ENCODE data around the gene RFWD3. TPM values are rescaled to one million over a fixed set of nuclear protein-coding genes. Genes with fewer than 3 reads are reported as not detected.
"Not testable (repeated sequence)": the region's sequence is repeated elsewhere in the genome, so short reads cannot be mapped to it uniquely, and the experiment has no call there.

RFWD3 gene
- total RNA-seq, 3 donors from 2014 or later (not counting 1 experiment from before 2014, with no cell fraction given) = 41.1 to 53.4 (median 47.5) TPM

- ATAC-seq = no peak
- H3K36me3 Mint-ChIP-seq = peaks cover 27% of the 10 kb centered on the region
- H3K27ac Mint-ChIP-seq = peak overlapping the region; percentile 16 to 33
Measured at GRCh38 chr16:74659041-74659440, 7.6 kb downstream of the RFWD3 start.

GRCh38 chr16:74657870-74658642, 8.6 kb downstream of the RFWD3 start:
- no peaks in the 10 kb centered on the region for H3K27me3 ChIP-seq (ENCODE audit: control insufficient read depth, insufficient read depth, low read length)
- peaks cover 58 to 73% of the 10 kb centered on the region in 2 donors for H3K4me1 Mint-ChIP-seq
- H3K9me3 ChIP-seq (ENCODE audit: control insufficient read depth, insufficient read depth, low read length) = no peaks in the 10 kb centered on the region
- peak overlapping the region; percentile 41 to 55 for H3K27ac Mint-ChIP-seq
- no peaks in the 10 kb centered on the region for H3K9me3 Mint-ChIP-seq
- no peaks in the 10 kb centered on the region for H3K27me3 Mint-ChIP-seq (ENCODE audit: low read depth in 2 of 2)
- DNase-seq = no peak
- intact Hi-C loops (cut with micrococcal nuclease) = no loop called here
- TF ChIP-seq, protein P1, sequence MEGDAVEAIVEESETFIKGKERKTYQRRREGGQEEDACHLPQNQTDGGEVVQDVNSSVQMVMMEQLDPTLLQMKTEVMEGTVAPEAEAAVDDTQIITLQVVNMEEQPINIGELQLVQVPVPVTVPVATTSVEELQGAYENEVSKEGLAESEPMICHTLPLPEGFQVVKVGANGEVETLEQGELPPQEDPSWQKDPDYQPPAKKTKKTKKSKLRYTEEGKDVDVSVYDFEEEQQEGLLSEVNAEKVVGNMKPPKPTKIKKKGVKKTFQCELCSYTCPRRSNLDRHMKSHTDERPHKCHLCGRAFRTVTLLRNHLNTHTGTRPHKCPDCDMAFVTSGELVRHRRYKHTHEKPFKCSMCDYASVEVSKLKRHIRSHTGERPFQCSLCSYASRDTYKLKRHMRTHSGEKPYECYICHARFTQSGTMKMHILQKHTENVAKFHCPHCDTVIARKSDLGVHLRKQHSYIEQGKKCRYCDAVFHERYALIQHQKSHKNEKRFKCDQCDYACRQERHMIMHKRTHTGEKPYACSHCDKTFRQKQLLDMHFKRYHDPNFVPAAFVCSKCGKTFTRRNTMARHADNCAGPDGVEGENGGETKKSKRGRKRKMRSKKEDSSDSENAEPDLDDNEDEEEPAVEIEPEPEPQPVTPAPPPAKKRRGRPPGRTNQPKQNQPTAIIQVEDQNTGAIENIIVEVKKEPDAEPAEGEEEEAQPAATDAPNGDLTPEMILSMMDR (IDR thresholded peaks at IDR 0.05) = no peak
- peaks cover 17% of the 10 kb centered on the region for H3K36me3 Mint-ChIP-seq
- ATAC-seq = no peak
- no peak overlapping the region for H3K4me3 ChIP-seq (ENCODE audit: low read length)
- no peak overlapping the region for H3K27ac ChIP-seq (ENCODE audit: low read length)
- 100% methylated on average over 3 of the region's 5 CpGs for WGBS (ENCODE audit: insufficient coverage)
- H3K36me3 ChIP-seq (ENCODE audit: control insufficient read depth, insufficient read depth, low read length) = peaks cover 57% of the 10 kb centered on the region
- H3K4me1 ChIP-seq (ENCODE audit: control insufficient read depth, insufficient read depth, low read length) = peaks cover 17% of the 10 kb centered on the region
- H3K4me3 Mint-ChIP-seq = no peak overlapping the region

More at GRCh38 chr16:74659041-74659440, 7.6 kb downstream of the RFWD3 start:
- no peaks in the 10 kb centered on the region for H3K27me3 ChIP-seq (ENCODE audit: control insufficient read depth, insufficient read depth, low read length)
- DNase-seq = no peak
- TF ChIP-seq, protein P1 (IDR thresholded peaks at IDR 0.05) = no peak
- H3K4me3 ChIP-seq (ENCODE audit: low read length) = no peak overlapping the region
- Mint-ChIP-seq H3K4me3 (no peak overlapping the region), H3K9me3 (no peaks in the 10 kb centered on the region), H3K27me3 (ENCODE audit: low read depth in 2 of 2) (no peaks in the 10 kb centered on the region), H3K4me1 (peaks cover 55 to 72% of the 10 kb centered on the region in 2 donors)
- no peak overlapping the region for H3K27ac ChIP-seq (ENCODE audit: low read length)
- peaks cover 62% of the 10 kb centered on the region for H3K36me3 ChIP-seq (ENCODE audit: control insufficient read depth, insufficient read depth, low read length)
- WGBS (ENCODE audit: insufficient coverage) = 95% methylated on average over 2 of the region's 2 CpGs
- no peaks in the 10 kb centered on the region for H3K9me3 ChIP-seq (ENCODE audit: control insufficient read depth, insufficient read depth, low read length)
- H3K4me1 ChIP-seq (ENCODE audit: control insufficient read depth, insufficient read depth, low read length) = peaks cover 17% of the 10 kb centered on the region
- intact Hi-C loops (cut with micrococcal nuclease) = no loop called here

GRCh38 chr16:74654536-74655050, 12.1 kb downstream of the RFWD3 start:
- no peak overlapping the region for H3K27ac ChIP-seq (ENCODE audit: low read length)

DNA sequence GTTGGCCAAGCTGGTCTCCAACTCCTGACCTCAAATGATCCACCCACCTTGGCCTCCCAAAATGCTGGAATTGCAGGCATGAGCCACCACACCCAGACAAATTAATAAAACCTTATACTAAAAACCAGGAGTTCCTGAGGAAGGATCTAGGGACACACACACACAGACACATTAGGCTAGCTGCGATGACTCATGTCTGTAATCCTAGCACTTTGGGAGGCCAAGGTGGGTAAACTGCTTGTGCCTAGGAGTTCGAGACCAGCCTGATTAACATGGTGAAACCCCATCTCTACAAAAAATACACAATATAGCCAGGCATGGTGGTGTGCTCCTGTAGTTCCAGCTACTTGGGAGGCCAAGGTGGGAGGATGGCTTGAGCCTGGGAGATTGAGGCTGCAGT, 13.8 kb downstream of the RFWD3 start:
- H3K4me3 ChIP-seq (ENCODE audit: low read length); H3K27me3 ChIP-seq (ENCODE audit: control insufficient read depth, insufficient read depth, low read length); H3K4me1 ChIP-seq (ENCODE audit: control insufficient read depth, insufficient read depth, low read length); ATAC-seq; H3K27me3 Mint-ChIP-seq (ENCODE audit: low read depth in 2 of 2); H3K36me3 Mint-ChIP-seq; intact Hi-C loops (cut with micrococcal nuclease); H3K9me3 Mint-ChIP-seq; DNase-seq; H3K4me3 Mint-ChIP-seq; H3K27ac ChIP-seq (ENCODE audit: low read length); H3K9me3 ChIP-seq (ENCODE audit: control insufficient read depth, insufficient read depth, low read length): not testable (repeated sequence)
- Mint-ChIP-seq H3K27ac (peak overlapping the region; percentile 23 to 36), H3K4me1 (peaks cover 33 to 42% of the 10 kb centered on the region in 2 donors)
- H3K36me3 ChIP-seq (ENCODE audit: control insufficient read depth, insufficient read depth, low read length) = peaks cover 52% of the 10 kb centered on the region
- WGBS (ENCODE audit: insufficient coverage) = 100% methylated on average over 1 of the region's 2 CpGs

More at GRCh38 chr16:74654536-74655050, 12.1 kb downstream of the RFWD3 start:
- H3K4me3 ChIP-seq (ENCODE audit: low read length) = no peak overlapping the region
- H3K27me3 ChIP-seq (ENCODE audit: control insufficient read depth, insufficient read depth, low read length) = no peaks in the 10 kb centered on the region
- Mint-ChIP-seq H3K36me3 (peaks cover 11% of the 10 kb centered on the region), H3K4me1 (peaks cover 48 to 55% of the 10 kb centered on the region in 2 donors), H3K27ac (peak overlapping the region; percentile 9 to 72), H3K4me3 (no peak overlapping the region), H3K27me3 (ENCODE audit: low read depth in 2 of 2) (no peaks in the 10 kb centered on the region), H3K9me3 (no peaks in the 10 kb centered on the region)
- WGBS (ENCODE audit: insufficient coverage) = 92% methylated on average over 3 of the region's 3 CpGs
- TF ChIP-seq, protein P1 (IDR thresholded peaks at IDR 0.05) = no peak
- H3K36me3 ChIP-seq (ENCODE audit: control insufficient read depth, insufficient read depth, low read length) = peaks cover 51% of the 10 kb centered on the region
- DNase-seq (no peak), ATAC-seq (no peak)
- peaks cover 17% of the 10 kb centered on the region for H3K4me1 ChIP-seq (ENCODE audit: control insufficient read depth, insufficient read depth, low read length)
- intact Hi-C loops (cut with micrococcal nuclease) = no loop called here
- H3K9me3 ChIP-seq (ENCODE audit: control insufficient read depth, insufficient read depth, low read length) = no peaks in the 10 kb centered on the region
